GM11168 (cell line): ENCODE results near the gene EVX2.

Source experiments
- in situ Hi-C: fragments of 300-500 bp; cut with MboI; formaldehyde crosslinking; loops from one replicate; pipeline ENCODE4 v1.12.0; 2022; ENCODE audit warnings: low sequenced_read_pairs; ENCODE audit not compliant: unreplicated experiment

The EVX2 gene

DNA sequence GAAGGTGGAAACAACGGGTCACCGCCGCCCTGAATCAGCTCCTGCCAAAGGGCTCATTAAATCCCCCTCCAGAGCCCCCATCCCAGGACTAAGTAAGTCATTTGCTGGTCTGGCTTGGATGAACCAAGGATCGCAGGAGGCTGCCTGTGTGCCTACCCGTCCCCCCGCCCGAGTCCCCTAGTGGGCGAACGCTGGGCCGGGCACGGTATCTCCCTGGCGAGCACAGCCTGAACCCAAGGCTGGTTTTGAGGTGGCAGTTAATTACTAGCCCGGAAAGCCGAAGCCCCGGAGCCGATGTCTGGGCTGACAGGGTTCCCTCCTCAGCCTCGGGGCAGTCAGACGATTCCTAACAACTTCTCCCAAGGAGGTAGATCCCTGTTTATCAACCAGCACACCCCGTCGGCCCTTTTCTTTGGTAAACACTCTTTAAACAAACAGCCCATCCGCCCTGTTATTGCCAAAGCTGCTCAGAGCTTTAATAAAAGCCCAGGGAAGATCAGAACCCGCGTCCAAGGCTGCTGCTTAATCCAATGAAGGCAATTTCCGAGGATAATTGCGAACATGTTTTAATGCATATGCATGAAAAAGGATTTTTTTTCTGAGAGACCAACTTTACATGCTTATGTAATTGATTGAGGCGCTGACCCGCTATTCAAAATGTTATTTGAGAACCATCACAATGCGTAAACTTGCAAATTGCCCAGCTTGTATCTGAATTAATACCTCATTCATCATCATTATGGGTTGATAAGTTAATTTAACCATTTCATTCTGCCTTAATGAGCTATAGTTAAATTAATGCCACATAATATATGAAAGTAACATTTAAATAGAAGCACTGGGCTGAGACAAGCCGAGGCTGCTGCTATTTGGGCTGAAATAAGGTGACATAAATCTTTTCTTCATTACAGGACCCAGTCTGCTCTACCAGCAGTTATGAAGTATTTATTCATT lies 10.5 kb downstream of the EVX2 start:
- in situ Hi-C loops = loop anchor here (25.0 kb wide), 1 partner anchor 711 kb away; no protein-coding TSS in a partner anchor

DNA sequence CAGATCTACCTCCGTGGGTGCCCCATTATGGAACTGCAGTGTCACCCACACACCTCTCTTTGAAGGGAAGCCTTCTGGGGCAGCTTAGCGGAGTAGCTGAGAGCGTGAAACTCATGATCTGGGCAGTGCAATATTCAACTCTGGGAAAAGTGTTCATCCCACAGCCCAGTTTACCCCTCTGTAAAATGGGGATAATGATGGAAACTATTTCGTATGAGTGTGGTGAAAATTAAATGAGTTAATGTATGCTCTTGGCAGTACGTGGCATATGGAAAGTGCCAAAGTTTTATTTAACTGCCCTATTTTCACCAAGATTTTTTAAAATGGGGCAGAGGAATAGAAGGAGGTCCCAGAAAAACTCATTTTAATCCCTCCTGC lies 11.5 kb downstream of the EVX2 start:
- in situ Hi-C loops = loop anchor here (25.0 kb wide), 1 partner anchor 710 kb away; no protein-coding TSS in a partner anchor

DNA sequence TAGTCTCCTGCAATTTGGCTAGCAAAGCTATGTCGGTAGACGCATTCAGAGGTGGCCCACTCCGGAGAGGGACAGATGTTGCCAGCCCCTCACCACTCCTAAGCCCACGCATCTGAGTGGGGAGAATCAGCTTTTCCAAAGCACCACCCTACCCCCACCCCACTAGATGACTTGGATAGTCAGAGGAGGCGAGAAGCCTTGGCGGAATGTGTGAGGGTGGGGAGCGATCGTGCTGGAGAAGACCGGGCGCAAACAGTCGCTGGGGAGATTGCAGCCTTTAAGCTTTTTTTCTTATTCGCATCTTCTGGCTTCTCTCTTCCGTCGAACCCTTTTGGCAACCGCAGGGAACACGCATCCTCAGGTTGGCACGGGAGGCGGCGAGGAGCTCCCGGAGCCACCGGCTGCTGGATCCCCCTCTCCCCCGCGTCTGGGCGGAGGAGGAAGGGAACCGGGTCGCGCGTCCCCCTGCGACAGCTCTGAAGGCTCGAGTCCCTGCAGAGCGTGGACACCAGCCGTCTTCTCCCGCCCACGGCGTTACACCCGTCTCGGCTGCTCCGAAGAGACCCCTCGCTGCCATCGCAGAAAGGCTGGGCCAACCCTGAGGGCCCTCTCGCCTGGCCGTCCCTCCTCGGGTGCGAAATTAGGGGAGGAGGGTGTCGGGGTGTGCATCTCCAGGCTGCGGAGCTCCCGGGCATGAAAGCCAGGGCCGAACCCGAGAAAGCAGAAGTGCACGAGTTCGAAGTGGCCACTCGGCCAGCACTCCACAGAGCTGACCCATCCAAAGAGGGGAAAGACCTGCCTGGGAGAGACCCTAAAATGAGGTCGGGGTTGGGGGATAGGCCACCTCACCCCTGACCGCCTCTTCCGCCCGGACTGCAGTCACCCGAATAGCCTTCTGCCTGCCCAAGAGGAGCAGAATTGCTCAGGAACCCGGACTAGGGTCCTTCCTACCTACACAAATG lies 12.2 kb downstream of the EVX2 start:
- in situ Hi-C loops = loop anchor here (25.0 kb wide), 1 partner anchor 709 kb away; no protein-coding TSS in a partner anchor

DNA sequence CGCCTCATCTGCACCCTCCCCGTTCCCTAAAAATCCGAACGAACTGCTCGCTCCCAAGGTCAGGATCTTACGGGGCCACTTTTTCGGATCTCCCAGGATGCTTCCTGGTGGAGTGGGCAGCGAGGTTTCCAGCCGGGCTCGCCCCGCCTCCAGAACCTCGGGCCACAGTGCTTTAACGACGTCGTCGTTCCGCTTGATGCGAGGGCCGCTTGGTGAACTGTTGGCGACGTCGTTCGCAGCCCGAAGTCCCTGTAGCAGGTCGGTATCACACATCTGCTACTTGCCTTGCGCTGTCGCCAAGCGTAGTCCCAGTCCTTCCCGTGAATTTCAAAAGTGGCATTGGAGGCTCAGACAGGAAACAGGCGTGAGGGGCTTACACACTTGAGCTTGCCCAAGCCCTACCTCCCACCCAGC lies 15.3 kb downstream of the EVX2 start:
- in situ Hi-C loops = loop anchor here (25.0 kb wide), 1 partner anchor 706 kb away; no protein-coding TSS in a partner anchor

DNA sequence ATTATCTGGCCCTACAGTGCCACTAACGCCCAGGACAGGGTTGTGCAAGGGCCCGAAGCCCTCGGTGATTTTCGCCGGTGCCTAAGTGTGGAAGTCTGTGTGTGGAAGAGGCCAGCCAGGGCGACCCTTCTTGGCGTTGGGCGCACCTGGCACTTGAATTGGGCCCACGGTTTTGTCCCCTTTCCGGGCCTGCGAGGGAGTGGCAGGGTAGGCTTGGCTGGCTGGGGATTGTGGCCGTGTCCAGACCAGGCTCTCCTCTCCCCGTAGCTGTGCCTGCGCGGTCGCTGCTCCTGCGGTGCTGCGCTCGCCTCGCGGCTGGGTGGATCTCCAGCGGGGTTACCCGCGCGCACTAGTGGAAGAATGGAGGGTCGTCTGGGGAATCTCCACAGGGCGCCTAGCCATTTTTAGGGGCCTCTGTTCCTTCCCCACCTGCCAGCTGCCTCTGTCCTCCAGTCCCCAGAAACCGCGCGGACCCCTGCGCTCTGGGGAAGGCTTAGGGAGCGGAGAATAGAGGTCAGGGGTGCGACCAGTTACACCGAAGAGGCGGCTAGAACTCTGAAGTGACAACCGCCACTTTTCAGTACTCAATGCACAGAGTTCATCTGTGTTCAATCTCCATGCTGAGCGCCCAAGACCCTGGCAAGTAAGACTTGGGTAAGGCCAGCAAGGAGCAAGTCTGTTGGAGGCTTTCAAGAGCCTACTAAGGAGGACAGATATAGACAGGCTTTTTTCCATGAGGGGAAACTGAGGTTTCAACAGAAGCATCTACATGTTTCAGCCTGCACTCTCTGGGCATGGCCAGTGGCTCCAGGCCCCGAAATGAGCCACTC lies 16.0 kb downstream of the EVX2 start:
- in situ Hi-C loops = loop anchor here (25.0 kb wide), 1 partner anchor 706 kb away; no protein-coding TSS in a partner anchor

- in situ Hi-C loops = loop anchor here (25.0 kb wide), 1 partner anchor 705 kb away; no protein-coding TSS in a partner anchor
Measured at GRCh38 chr2:176066645-176067588, 16.8 kb downstream of the EVX2 start.

- in situ Hi-C loops = loop anchor here (25.0 kb wide), 1 partner anchor 702 kb away; no protein-coding TSS in a partner anchor
Measured at GRCh38 chr2:176063958-176064357, 19.8 kb downstream of the EVX2 start.

DNA sequence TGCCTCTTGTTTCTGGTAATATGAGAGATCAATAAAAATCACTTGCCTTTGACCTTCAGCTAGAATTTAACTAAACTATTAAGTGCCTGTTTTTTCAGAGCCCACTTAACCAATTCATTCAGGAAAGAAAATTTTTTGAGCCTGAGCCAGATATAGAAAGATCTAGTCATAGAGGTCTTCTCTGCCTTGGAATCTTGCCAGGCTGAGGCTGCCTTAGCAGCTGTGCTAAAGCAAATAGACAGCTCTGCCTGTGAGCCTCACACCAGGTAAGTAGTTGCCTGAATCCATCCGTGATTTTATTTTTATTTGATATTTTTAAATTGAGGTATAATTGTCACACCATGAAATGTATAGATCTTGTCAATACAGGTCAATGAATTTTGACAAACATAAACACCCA lies 27.4 kb downstream of the EVX2 start:
- in situ Hi-C loops = loop anchor here (25.0 kb wide), 1 partner anchor 694 kb away; no protein-coding TSS in a partner anchor

GRCh38 chr2:176039375-176039774 lies 44.4 kb downstream of the EVX2 start:
- in situ Hi-C loops = no loop called here

GRCh38 chr2:176038694-176039093 lies 45.1 kb downstream of the EVX2 start:
- in situ Hi-C loops = no loop called here

- in situ Hi-C loops = no loop called here
Measured at GRCh38 chr2:176035013-176035691, 48.6 kb downstream of the EVX2 start.

- in situ Hi-C loops = no loop called here
Measured at GRCh38 chr2:176027806-176028205, 56.0 kb downstream of the EVX2 start.
